HK-2 (cell line): ENCODE data around the gene CCDC51.

ENCODE experiments used
- DNase-seq: peaks from one replicate; pipeline ENCODE4 v3.0.0-alpha.2; 2018; ENCODE audit not compliant: unreplicated experiment

The CCDC51 gene

GRCh38 chr3:48434591-48435222, 5.2 kb downstream of the CCDC51 start:
- DNase-seq: no peak

GRCh38 chr3:48433472-48434118, 6.3 kb downstream of the CCDC51 start:
- no peak for DNase-seq

GRCh38 chr3:48432411-48433371, 7.2 kb downstream of the CCDC51 start:
- DNase-seq: no peak

GRCh38 chr3:48431224-48432029, 8.5 kb downstream of the CCDC51 start:
- no peak for DNase-seq

- no peak for DNase-seq
These were observed 9.2 kb downstream of the CCDC51 start for GRCh38 chr3:48430708-48431101.

- no peak for DNase-seq
These were observed 9.8 kb downstream of the CCDC51 start, which contains the start of gene PLXNB1 for GRCh38 chr3:48429960-48430707. TSS of gene PLXNB1 (minus strand) at chr3:48430086. CDS start at chr3:48424611, 5,475 bp downstream.

- DNase-seq: peak; percentile 50
These were observed 10.5 kb downstream of the CCDC51 start for GRCh38 chr3:48429317-48429959.

GRCh38 chr3:48428572-48429316, 11.2 kb downstream of the CCDC51 start:
- peak; percentile 65 for DNase-seq

- no peak for DNase-seq
These were observed 11.8 kb downstream of the CCDC51 start for GRCh38 chr3:48428088-48428571.

GRCh38 chr3:48427630-48427962, 12.3 kb downstream of the CCDC51 start:
- DNase-seq: no peak

- DNase-seq: no peak
These were observed 12.8 kb downstream of the CCDC51 start for GRCh38 chr3:48426944-48427629.

- DNase-seq: no peak
These were observed 13.5 kb downstream of the CCDC51 start for GRCh38 chr3:48426401-48426909.

GRCh38 chr3:48425281-48425812, 14.6 kb downstream of the CCDC51 start:
- no peak for DNase-seq

- DNase-seq: no peak
These were observed 15.8 kb downstream of the CCDC51 start for GRCh38 chr3:48423883-48424695.

- DNase-seq: no peak
These were observed 16.6 kb downstream of the CCDC51 start for GRCh38 chr3:48423241-48423882.

GRCh38 chr3:48422681-48423080, 17.2 kb downstream of the CCDC51 start:
- DNase-seq: no peak

- DNase-seq: no peak
These were observed 17.6 kb downstream of the CCDC51 start for GRCh38 chr3:48422272-48422671.
